AG10803 (cell line): ENCODE results near the gene GHSR.

Source experiments
- DNase-seq: peaks from one replicate; pipeline ENCODE4 v3.0.0; 2010; ENCODE audit warnings: low read depth
- H3K4me3 ChIP-seq: 2 replicates; pipeline ENCODE4 v1.5.1; 2011; ENCODE audit warnings: mild to moderate bottlenecking, low read length, control low read depth
- CTCF ChIP-seq: conservative IDR thresholded peaks from 2 replicates; pipeline ENCODE4 v1.5.1; 2011; ENCODE audit warnings: mild to moderate bottlenecking, low read length, control low read depth, inconsistent platforms

GHSR gene

GRCh38 chr3:172394692-172395091 is 53.6 kb downstream of the GHSR start:
- DNase-seq = no peak
- H3K4me3 ChIP-seq = no peak overlapping the region
- no peak for TF ChIP-seq CTCF
